ENCODE data around the gene UBE2E2. TPM values are rescaled to one million over a fixed set of nuclear protein-coding genes. Genes with fewer than 3 reads are reported as not detected.

Gene UBE2E2
- polyA plus RNA-seq, 2 donors: 16.6 to 21.0 TPM

DNA sequence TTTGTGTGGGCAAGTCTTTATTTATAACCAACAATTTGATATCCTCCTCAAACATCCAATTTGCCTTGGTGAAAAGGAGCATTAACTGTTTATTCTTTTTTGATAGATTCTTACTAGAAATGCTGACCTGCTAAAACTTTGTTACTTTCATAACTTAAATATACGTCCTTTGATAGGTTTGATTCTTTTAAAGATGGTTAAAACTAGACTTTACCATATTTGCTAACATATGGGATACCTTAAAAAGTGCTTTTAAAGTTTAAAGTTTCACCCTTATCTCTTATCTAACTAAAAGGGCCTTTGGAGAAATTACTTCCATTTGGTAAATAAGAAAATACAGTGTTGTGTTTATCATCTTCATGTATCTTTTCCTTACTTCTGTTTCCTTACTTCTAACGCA lies 336.1 kb downstream of the UBE2E2 start:
- no peak overlapping the region for H3K4me3 ChIP-seq (ENCODE audit: low read depth in 1 of 2, low read length in 2 of 2)
- no peaks in the 10 kb centered on the region for H3K36me3 ChIP-seq (ENCODE audit: control insufficient read depth in 2 of 2, insufficient read depth in 2 of 2, low read length in 1 of 2)
- no peaks in the 10 kb centered on the region for H3K27me3 ChIP-seq (ENCODE audit: control insufficient read depth in 1 of 2, insufficient read depth in 2 of 2, low read length in 2 of 2)
- H3K4me1 ChIP-seq (ENCODE audit: control insufficient read depth in 2 of 2, insufficient read depth in 2 of 2, low read length in 1 of 2): no peaks in the 10 kb centered on the region
- 89 to 94% methylated on average over 2 of the region's 2 CpGs for WGBS, 2 donors
- H3K27ac ChIP-seq (ENCODE audit: low read depth in 2 of 2, low read length in 1 of 2): no peak overlapping the region
- no peaks in the 10 kb centered on the region for H3K9me3 ChIP-seq (ENCODE audit: control insufficient read depth in 2 of 2, insufficient read depth in 1 of 2, low read depth in 1 of 2, low read length in 1 of 2)

DNA sequence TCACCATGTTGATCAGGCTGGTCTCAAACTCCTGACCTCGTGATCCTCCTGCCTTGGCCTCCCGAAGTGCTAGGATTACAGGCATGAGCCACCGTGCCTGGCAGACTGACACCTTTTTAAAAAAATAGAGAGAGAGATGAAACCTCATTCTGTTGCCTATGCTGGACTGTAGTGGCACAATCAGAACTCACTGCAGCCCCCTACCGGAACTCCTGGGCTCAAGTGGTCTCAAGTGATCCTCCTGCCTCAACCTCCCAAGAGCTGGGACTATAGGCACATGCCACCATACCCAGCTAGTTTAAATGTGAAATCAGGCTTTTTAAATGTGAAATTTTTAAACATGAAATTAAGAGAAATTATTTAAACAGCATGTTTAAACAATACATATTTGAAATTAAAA lies 337.5 kb downstream of the UBE2E2 start:
- H3K36me3 ChIP-seq (ENCODE audit: control insufficient read depth in 2 of 2, insufficient read depth in 2 of 2, low read length in 1 of 2): no peaks in the 10 kb centered on the region
- H3K27me3 ChIP-seq (ENCODE audit: control insufficient read depth in 1 of 2, insufficient read depth in 2 of 2, low read length in 2 of 2): no peaks in the 10 kb centered on the region
- 80 to 99% methylated on average over 4 of the region's 4 CpGs for WGBS, 2 donors
- H3K4me3 ChIP-seq (ENCODE audit: low read depth in 1 of 2, low read length in 2 of 2): no peak overlapping the region
- no peaks in the 10 kb centered on the region for H3K4me1 ChIP-seq (ENCODE audit: control insufficient read depth in 2 of 2, insufficient read depth in 2 of 2, low read length in 1 of 2)
- no peak overlapping the region for H3K27ac ChIP-seq (ENCODE audit: low read depth in 2 of 2, low read length in 1 of 2)
- H3K9me3 ChIP-seq (ENCODE audit: control insufficient read depth in 2 of 2, insufficient read depth in 1 of 2, low read depth in 1 of 2, low read length in 1 of 2): no peaks in the 10 kb centered on the region

DNA sequence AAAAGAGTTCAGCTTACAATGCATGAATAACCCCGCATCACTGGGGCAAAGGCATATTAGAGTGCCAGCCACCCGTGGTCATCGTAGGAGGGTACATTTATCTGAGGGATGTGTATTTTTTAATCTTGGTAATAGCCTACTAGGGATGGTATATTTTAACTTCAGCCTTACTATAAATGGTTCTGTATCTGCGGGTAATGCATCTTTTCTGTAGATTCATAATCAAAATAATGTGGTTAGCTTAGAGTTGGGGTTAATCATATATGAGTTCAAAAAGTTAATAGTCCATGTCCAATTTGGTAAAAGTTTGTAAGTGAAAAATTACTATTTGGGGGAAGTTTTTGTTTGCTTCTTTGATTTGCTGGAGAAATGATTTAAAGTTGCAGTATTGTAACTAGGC lies 339.0 kb downstream of the UBE2E2 start:
- no peaks in the 10 kb centered on the region for H3K9me3 ChIP-seq (ENCODE audit: control insufficient read depth in 2 of 2, insufficient read depth in 1 of 2, low read depth in 1 of 2, low read length in 1 of 2)
- 92 to 96% methylated on average over 4 of the region's 4 CpGs for WGBS, 2 donors
- no peak overlapping the region for H3K27ac ChIP-seq (ENCODE audit: low read depth in 2 of 2, low read length in 1 of 2)
- H3K4me1 ChIP-seq (ENCODE audit: control insufficient read depth in 2 of 2, insufficient read depth in 2 of 2, low read length in 1 of 2): no peaks in the 10 kb centered on the region
- H3K4me3 ChIP-seq (ENCODE audit: low read depth in 1 of 2, low read length in 2 of 2): no peak overlapping the region
- no peaks in the 10 kb centered on the region for H3K27me3 ChIP-seq (ENCODE audit: control insufficient read depth in 1 of 2, insufficient read depth in 2 of 2, low read length in 2 of 2)
- H3K36me3 ChIP-seq (ENCODE audit: control insufficient read depth in 2 of 2, insufficient read depth in 2 of 2, low read length in 1 of 2): no peaks in the 10 kb centered on the region

DNA sequence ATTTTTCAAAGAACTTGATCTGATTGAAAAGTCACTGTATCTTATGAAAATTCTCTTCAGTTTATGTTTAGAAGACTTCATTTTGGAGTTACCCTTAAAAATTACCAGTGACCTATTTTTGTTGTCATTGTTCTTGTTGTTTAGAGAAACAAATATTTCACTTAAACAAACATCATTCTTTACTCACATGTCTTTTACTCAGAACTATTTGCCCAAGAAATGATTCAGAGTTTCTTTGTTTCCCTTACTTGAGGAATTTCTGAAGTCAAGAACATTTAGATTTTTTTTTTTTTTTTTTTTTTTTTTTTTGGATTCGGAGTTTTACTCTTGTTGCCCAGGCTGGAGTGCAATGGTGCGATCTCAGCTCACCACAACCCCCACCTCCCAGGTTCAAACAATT lies 343.1 kb downstream of the UBE2E2 start:
- Histone ChIP-seq H3K36me3 (ENCODE audit: control insufficient read depth in 2 of 2, insufficient read depth in 2 of 2, low read length in 1 of 2) (no peaks in the 10 kb centered on the region), H3K9me3 (ENCODE audit: control insufficient read depth in 2 of 2, insufficient read depth in 1 of 2, low read depth in 1 of 2, low read length in 1 of 2) (no peaks in the 10 kb centered on the region), H3K27ac (ENCODE audit: low read depth in 2 of 2, low read length in 1 of 2) (no peak overlapping the region), H3K4me3 (ENCODE audit: low read depth in 1 of 2, low read length in 2 of 2) (no peak overlapping the region), H3K4me1 (ENCODE audit: control insufficient read depth in 2 of 2, insufficient read depth in 2 of 2, low read length in 1 of 2) (peaks cover 0 to 2% of the 10 kb centered on the region in 2 donors), H3K27me3 (ENCODE audit: control insufficient read depth in 1 of 2, insufficient read depth in 2 of 2, low read length in 2 of 2) (no peaks in the 10 kb centered on the region)
- 91 to 94% methylated on average over 2 of the region's 2 CpGs for WGBS, 2 donors

DNA sequence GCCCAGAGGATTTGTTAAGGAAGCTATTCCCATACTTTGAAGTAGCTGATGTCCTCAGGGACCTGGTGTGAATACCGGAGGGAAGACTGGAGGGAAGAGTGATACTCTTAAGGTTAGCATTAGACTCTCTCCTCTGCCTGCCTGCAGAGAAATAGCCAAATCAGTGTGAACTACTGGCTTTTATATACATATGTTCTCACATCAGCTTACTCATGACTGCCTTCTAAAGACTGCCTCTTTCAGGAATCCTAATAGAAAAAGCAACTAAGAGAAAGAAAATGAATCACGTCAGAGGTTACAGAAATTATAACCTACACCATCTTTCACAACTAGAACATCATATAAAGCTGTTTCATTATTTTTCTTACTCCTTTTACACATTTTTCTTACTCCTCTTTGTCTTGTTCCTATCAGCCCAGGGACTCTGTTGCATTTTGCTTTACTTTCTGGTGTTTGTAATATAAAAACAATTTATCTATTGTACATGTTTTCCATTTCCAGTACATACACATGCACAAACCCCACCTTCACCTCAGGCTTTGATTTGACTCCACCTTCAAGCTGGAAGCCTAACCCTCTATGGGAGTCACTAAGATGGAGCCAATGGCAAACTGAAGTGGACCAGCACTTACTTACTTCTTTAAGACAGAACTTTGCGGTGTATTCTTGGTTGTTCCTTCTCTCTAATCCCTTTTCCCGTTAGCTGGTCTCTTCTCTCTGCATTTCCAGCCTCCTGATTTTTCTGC lies 345.0 kb downstream of the UBE2E2 start:
- Histone ChIP-seq H3K27me3 (ENCODE audit: control insufficient read depth in 1 of 2, insufficient read depth in 2 of 2, low read length in 2 of 2) (no peaks in the 10 kb centered on the region), H3K27ac (ENCODE audit: low read depth in 2 of 2, low read length in 1 of 2) (no peak overlapping the region), H3K4me1 (ENCODE audit: control insufficient read depth in 2 of 2, insufficient read depth in 2 of 2, low read length in 1 of 2) (peaks cover 0 to 2% of the 10 kb centered on the region in 2 donors), H3K4me3 (ENCODE audit: low read depth in 1 of 2, low read length in 2 of 2) (no peak overlapping the region), H3K9me3 (ENCODE audit: control insufficient read depth in 2 of 2, insufficient read depth in 1 of 2, low read depth in 1 of 2, low read length in 1 of 2) (no peaks in the 10 kb centered on the region), H3K36me3 (ENCODE audit: control insufficient read depth in 2 of 2, insufficient read depth in 2 of 2, low read length in 1 of 2) (no peaks in the 10 kb centered on the region)
- WGBS, 2 donors: 86 to 91% methylated on average over 4 of the region's 4 CpGs

DNA sequence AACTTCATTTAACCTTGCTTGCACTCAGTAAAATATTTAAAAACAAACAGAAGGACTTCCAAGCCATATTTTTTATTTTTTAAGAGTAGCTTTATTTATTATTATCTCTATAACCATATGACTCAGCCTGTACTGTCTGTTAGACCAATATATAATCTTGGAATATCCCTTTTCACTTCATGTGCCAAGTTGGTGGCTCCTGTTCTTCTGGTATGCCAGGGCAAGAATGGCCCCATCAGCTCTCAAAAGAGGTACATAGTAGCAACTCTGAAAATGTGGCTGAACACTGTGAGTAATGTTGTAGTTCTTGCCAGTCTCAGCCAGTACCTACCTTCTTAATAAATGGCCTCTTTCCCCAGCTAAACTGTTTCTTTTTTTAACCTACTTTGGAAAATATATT lies 345.6 kb downstream of the UBE2E2 start:
- Histone ChIP-seq H3K36me3 (ENCODE audit: control insufficient read depth in 2 of 2, insufficient read depth in 2 of 2, low read length in 1 of 2) (no peaks in the 10 kb centered on the region), H3K27ac (ENCODE audit: low read depth in 2 of 2, low read length in 1 of 2) (no peak overlapping the region), H3K27me3 (ENCODE audit: control insufficient read depth in 1 of 2, insufficient read depth in 2 of 2, low read length in 2 of 2) (no peaks in the 10 kb centered on the region), H3K4me1 (ENCODE audit: control insufficient read depth in 2 of 2, insufficient read depth in 2 of 2, low read length in 1 of 2) (peaks cover 0 to 2% of the 10 kb centered on the region in 2 donors), H3K9me3 (ENCODE audit: control insufficient read depth in 2 of 2, insufficient read depth in 1 of 2, low read depth in 1 of 2, low read length in 1 of 2) (no peaks in the 10 kb centered on the region), H3K4me3 (ENCODE audit: low read depth in 1 of 2, low read length in 2 of 2) (no peak overlapping the region)

DNA sequence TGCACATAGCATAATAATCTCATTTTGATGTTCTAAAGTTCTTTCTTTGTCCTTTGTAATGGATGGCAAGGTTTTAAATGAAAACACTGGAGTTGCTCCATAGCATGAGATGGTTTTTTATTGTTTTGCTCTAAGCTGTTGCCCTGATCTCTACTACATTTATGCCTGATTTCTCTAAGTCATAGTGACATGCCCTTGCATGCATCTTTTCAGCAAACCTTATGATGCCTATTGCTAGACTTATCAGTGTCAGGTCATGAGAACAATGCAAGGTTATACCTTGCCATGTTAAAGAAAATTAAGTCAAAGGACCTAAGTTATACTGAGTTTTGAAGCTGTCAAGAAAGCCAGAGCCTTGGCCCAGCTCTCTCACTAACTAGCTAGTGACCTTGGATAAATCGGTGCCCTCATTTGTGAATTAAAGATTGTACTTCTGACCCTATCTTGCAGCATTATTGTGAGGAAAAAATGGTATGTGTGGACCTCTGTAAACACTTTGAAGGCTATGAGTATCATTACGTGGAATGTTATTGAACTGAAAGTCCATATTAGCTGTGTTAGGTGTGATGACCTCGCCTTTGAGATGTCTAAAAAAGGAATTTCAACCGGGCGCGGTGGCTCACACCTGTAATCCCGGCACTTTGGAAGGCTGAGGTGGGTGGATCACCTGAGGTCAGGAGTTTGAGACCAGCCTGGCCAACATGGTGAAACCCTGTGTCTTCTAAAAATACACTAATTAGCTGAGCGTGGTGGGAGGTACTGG lies 346.2 kb downstream of the UBE2E2 start:
- Histone ChIP-seq H3K9me3 (ENCODE audit: control insufficient read depth in 2 of 2, insufficient read depth in 1 of 2, low read depth in 1 of 2, low read length in 1 of 2) (no peaks in the 10 kb centered on the region), H3K4me3 (ENCODE audit: low read depth in 1 of 2, low read length in 2 of 2) (no peak overlapping the region), H3K4me1 (ENCODE audit: control insufficient read depth in 2 of 2, insufficient read depth in 2 of 2, low read length in 1 of 2) (peaks cover 0 to 2% of the 10 kb centered on the region in 2 donors), H3K27ac (ENCODE audit: low read depth in 2 of 2, low read length in 1 of 2) (no peak overlapping the region), H3K36me3 (ENCODE audit: control insufficient read depth in 2 of 2, insufficient read depth in 2 of 2, low read length in 1 of 2) (no peaks in the 10 kb centered on the region), H3K27me3 (ENCODE audit: control insufficient read depth in 1 of 2, insufficient read depth in 2 of 2, low read length in 2 of 2) (no peaks in the 10 kb centered on the region)
- WGBS, 2 donors: 83 to 88% methylated on average over 8 of the region's 8 CpGs

DNA sequence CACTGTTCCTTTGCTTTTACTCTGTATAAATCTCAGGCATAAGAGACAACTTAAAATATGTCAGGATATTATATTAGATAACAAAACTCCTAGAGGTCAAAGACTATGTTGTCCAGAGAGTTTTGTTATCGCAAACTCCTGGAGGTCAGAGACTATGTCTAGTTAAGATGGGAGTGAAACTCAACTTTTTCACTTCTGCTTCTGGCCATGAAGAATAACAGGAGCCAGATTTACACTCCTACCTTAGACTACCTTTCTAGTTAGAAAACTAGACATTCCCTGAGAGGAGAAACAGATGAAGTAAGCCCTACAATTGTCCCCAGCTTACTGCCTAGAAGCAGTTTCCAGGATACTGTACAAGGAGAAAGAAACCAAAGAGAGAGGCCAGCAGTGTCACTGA lies 347.3 kb downstream of the UBE2E2 start:
- 89 to 97% methylated on average over 1 of the region's 1 CpG for WGBS, 2 donors
- no peaks in the 10 kb centered on the region for H3K27me3 ChIP-seq (ENCODE audit: control insufficient read depth in 1 of 2, insufficient read depth in 2 of 2, low read length in 2 of 2)
- no peak overlapping the region for H3K4me3 ChIP-seq (ENCODE audit: low read depth in 1 of 2, low read length in 2 of 2)
- no peaks in the 10 kb centered on the region for H3K36me3 ChIP-seq (ENCODE audit: control insufficient read depth in 2 of 2, insufficient read depth in 2 of 2, low read length in 1 of 2)
- peaks cover 0 to 2% of the 10 kb centered on the region in 2 donors for H3K4me1 ChIP-seq (ENCODE audit: control insufficient read depth in 2 of 2, insufficient read depth in 2 of 2, low read length in 1 of 2)
- no peak overlapping the region for H3K27ac ChIP-seq (ENCODE audit: low read depth in 2 of 2, low read length in 1 of 2)
- no peaks in the 10 kb centered on the region for H3K9me3 ChIP-seq (ENCODE audit: control insufficient read depth in 2 of 2, insufficient read depth in 1 of 2, low read depth in 1 of 2, low read length in 1 of 2)

DNA sequence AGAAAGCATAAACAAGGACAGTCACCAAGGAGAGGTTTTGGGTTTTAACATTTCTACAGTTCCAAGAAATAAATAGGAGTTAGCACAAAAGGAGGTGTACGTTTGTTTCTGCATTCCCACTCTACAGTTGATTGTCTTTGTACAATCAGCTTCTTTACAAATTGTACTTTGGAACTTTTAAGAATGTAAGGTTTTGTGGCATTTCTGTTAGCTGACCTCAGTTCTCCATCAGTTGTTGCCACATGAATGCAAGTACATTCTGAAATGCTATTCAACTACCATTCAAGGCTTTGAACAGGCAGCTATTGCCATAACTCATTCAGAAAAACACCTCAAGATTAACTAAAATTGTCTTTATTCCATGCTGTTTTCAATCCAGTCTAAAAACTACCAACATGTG lies 349.4 kb downstream of the UBE2E2 start:
- Histone ChIP-seq H3K4me3 (ENCODE audit: low read depth in 1 of 2, low read length in 2 of 2) (no peak overlapping the region), H3K9me3 (ENCODE audit: control insufficient read depth in 2 of 2, insufficient read depth in 1 of 2, low read depth in 1 of 2, low read length in 1 of 2) (no peaks in the 10 kb centered on the region), H3K27ac (ENCODE audit: low read depth in 2 of 2, low read length in 1 of 2) (no peak overlapping the region), H3K4me1 (ENCODE audit: control insufficient read depth in 2 of 2, insufficient read depth in 2 of 2, low read length in 1 of 2) (peaks cover 0 to 2% of the 10 kb centered on the region in 2 donors), H3K36me3 (ENCODE audit: control insufficient read depth in 2 of 2, insufficient read depth in 2 of 2, low read length in 1 of 2) (no peaks in the 10 kb centered on the region), H3K27me3 (ENCODE audit: control insufficient read depth in 1 of 2, insufficient read depth in 2 of 2, low read length in 2 of 2) (no peaks in the 10 kb centered on the region)
- 82 to 89% methylated on average over 1 of the region's 1 CpG for WGBS, 2 donors

DNA sequence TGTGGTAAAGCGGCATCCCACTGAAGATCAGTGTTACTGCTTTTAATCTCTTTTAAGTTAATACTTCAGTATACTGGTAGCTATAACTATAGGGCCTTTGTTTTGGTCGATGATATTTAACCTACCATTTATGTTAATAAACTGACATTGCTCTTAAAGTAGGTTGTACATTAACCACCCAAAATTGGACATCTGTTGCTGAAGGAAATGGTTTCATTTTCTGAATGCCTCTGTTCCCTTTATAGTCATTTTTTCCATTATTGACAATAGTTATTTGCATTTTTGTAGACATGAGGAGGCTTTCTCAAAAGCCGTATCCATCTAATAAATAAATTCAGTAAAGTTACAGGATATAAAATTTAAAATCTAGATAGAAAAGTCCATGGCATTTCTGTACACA lies 350.2 kb downstream of the UBE2E2 start:
- no peaks in the 10 kb centered on the region for H3K27me3 ChIP-seq (ENCODE audit: control insufficient read depth in 1 of 2, insufficient read depth in 2 of 2, low read length in 2 of 2)
- no peaks in the 10 kb centered on the region for H3K9me3 ChIP-seq (ENCODE audit: control insufficient read depth in 2 of 2, insufficient read depth in 1 of 2, low read depth in 1 of 2, low read length in 1 of 2)
- H3K36me3 ChIP-seq (ENCODE audit: control insufficient read depth in 2 of 2, insufficient read depth in 2 of 2, low read length in 1 of 2): no peaks in the 10 kb centered on the region
- H3K4me3 ChIP-seq (ENCODE audit: low read depth in 1 of 2, low read length in 2 of 2): no peak overlapping the region
- peaks cover 0 to under 1% of the 10 kb centered on the region in 2 donors for H3K4me1 ChIP-seq (ENCODE audit: control insufficient read depth in 2 of 2, insufficient read depth in 2 of 2, low read length in 1 of 2)
- WGBS, 2 donors: 78 to 83% methylated on average over 3 of the region's 3 CpGs
- H3K27ac ChIP-seq (ENCODE audit: low read depth in 2 of 2, low read length in 1 of 2): no peak overlapping the region
